GM19099 (cell line): ENCODE data around the gene ANKFY1.

Experiments used
- POLR2A ChIP-seq: IDR thresholded peaks from 3 replicates; pipeline ENCODE4 v1.6.1; 2011; ENCODE audit warnings: low read depth; ENCODE audit not compliant: insufficient read length; ENCODE audit errors: extremely low read depth

ANKFY1 gene

DNA sequence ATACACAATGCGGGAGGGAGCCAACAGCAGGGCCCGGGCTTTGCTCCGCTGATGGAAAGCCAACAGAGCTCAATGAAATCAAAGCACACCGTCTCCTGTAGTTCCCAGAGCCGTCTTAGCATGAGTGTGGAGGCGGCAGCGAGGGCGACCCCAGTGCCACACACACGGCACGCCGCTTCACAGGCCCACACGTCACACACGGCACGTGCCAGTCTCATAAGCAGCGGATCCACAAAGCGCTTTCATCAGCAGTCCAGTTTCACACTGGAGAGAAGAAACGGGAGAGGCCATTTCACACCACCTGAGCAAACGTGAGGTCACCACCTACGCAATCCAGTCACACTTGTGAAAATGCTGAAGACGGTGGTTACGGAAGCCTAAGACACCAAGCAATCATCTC is 86.0 kb downstream of the ANKFY1 start:
- TF ChIP-seq POLR2A: no peak

DNA sequence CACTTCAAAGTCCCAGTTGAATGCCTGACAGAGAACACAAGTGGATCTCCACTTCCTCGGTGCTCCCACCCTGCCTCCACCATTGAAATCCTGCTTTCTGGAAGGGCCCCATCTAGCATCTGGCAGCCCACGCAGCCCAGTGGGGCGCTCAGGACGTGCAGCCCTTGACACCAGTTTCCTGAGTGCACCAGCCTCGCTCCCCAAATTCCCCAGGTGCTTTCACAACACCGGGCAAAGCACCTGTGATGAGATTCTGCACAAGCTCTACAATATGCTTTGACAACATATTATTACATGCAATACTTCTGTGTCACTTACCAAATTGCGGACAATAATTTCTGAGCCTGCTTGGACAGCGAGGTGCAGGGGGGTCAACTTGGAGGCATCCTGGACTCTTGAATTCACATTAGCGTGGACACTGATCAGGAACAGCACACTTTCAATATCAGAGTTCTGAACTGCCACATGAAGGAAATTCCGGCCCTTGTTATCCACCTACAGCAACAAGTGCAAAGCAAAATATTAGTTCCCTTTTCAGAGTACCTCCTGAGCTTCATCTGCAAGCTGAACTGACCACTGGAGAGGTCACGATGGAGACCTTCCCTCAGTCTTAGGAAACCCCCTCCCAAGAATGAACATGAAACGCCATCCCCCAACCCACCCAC is 86.8 kb downstream of the ANKFY1 start:
- TF ChIP-seq POLR2A: no peak

DNA sequence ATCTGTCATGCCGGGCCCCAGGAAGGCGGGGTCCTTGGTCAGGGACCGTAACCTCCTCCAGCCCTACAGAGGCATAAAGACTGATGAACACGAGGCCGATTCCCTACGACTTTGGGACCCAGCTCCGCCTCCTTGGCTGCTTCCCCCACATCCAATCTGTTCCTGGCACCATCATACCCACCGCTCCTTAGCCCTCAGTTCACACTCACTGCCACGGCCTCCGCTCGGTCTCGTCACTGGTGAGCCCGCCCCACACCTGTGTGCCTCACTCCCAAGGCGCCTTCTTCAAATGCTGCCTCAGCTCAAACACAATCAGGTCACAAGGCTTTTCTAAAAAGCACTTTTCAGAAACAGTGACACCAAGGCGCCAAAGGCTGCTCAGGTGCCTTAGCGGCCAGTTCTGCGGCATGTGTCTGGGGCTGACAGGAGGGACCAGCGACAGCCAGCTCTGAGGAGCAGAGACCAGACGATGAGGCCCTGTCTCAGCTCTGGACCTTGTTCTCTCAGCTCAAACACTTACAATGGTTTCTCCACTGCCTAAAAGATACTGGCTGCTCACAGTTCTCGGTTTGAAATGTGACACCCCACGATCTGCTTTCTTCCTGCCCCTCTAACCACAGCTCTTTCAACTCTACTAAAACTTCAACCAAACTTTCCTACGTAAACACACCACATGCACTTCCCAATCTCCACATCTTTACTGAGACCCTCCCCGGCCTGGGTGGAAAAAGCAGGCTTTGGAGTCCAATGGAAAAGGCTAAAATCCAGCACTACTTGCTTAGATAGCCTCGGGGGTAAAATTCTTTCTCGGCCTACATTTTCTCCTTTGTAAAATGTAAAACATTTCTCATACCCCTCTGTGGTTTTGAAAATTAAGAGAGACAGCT is 87.6 kb downstream of the ANKFY1 start:
- TF ChIP-seq POLR2A: no peak

DNA sequence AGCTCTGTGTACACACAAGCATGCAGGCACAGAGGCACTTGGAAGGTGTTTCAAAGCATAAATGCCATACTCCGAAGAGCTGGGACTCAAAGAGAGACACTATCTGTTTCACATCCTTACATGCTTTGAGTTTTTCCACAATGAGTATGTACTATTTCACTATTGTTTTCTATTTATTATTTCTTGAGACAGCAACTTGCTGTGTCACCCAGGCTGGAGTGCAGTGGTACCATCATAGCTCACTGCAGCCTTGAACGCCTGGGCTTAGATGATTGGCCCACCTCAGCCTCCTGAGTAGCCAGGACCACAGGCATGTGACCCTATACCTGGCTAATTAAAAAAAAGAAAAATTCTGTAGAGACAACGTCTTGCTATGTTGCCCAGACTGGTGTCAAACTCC is 89.2 kb downstream of the ANKFY1 start:
- no peak for TF ChIP-seq POLR2A

DNA sequence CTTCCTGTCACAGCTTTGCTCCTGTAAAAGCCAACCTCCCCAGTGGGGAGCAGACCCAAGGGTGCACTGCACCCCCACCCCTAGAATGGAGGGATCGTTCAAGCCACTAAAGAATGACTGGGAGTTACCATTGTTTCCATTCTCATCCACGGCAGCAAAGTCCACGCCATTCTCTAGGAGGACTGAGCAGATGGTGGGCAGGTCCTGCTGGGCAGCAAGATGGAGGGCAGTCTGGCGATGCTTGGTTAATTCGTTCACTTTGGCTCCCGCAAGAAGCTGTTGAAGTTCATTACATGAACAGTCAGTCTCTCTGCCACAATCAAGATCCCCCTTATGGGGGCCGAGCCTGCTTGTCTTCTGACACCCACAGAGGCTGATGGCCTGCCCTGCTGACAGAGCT is 90.0 kb downstream of the ANKFY1 start:
- TF ChIP-seq POLR2A: no peak

DNA sequence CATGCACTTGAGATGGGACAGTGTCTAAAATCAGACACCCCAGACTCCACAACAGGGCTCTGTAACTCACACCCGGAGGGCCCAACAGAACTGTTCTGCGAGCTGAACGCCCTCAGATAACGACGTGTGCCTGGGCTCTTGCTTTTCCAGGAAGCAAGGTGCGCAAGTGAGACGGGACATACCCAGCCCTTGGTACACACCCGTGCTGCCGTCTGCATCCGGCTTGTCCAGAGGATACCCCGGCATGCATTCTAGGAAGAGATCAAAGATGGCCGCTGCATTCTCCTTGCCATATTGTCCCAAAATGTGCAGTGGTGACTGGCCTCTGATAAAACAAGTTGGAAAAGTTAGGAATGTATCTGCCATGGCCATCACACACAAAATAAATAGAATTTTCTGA is 91.4 kb downstream of the ANKFY1 start:
- no peak for TF ChIP-seq POLR2A

DNA sequence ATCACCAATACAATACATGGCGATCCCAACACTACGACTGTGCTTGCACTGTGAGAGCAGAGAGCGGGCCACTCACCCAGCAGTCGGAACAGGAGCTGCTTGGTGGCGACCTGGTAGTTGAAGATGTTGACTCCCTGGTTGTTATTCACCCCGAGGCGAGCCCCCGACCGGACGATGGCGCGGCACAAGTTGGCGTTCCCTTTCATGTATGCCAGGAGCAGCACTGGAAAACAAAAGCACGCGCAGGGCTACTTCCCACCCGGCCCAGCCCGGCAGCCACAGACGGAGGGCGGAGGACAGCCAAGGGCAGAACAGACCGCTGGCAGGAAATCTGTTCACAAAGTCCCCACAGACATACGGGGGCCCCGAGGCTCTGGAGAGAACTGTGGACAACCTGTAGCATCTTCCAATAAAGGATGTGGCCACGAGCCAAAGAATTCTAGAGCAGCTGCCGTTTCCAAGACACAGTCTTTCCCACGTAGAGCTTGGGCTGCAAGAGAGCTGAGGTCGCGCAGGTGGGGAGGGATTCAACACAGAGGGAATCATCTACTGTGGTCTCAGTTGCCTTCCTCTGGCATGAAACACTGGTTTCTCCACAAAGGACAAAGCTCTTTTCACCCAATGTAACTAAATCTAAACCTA is 93.0 kb downstream of the ANKFY1 start:
- no peak for TF ChIP-seq POLR2A

DNA sequence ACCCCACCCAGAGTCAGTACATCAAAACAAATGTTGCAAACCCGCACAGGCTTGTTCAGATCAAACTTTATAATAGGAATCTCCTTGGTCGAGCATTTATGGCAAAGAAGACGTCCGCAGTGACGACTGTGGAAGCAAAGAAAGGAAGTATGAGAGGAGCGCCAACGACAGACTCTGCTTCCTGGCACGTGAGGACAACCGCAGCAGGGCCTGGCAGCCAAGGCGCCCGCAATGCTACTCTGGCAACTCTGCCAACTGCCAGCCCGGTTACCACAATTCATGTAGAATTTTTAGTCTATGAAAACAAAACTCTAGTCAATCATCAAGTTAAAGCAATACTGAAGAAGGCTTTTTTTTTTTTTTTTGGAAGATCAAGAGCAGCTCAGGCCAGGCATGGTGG is 96.0 kb downstream of the ANKFY1 start:
- TF ChIP-seq POLR2A: no peak

DNA sequence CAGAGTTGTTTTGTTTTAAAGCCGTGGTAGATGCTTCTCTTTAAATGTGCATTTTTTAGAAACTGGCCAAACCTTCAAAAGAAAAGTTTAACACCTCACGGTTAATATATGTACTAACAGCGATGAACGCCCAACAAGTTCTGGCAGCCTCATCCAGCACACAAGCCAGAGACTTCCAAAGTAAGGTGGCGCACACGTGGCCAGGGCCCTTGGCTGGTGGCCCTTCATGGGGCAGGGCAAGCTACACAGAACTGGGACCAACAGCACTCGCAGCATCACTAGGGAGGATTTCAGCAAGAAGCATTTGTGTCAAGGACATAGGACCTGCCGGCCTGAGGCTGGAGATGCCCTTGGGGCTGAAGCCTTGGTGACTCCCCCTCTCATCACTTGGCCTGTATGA is 97.4 kb downstream of the ANKFY1 start:
- TF ChIP-seq POLR2A: no peak

DNA sequence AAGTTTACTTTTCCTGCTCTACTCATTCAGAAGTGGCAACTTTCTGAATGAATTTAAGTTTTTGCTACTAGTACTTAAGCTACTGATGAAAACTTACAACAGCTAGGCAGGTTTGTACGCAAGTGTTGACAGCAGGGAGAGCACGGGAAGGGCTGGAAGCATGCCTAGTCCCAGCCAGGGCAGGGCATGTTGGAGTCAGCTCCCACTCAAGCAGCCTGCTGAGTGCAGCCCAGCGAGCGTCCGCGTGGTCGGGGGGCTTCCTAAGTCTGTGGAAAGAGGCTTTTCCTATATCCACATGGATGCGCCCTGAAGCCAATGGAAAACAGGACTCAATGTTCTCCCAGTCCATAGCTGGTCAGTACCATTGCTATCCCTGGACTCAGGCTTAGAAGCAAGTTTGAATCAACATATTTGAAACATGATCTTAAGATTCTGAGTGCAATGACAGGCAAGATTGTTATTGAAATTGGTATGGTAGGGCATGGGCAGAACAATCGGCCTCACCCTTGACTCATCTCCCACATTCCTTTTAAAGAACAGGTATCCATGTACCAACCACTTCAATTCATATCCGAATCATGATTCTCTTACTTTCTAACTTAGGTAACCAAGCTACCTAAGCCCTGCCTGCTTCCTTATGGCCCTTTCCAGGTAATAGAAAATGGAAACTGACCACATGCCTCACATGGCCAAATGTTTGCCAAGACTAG is 98.3 kb downstream of the ANKFY1 start:
- TF ChIP-seq POLR2A: no peak

DNA sequence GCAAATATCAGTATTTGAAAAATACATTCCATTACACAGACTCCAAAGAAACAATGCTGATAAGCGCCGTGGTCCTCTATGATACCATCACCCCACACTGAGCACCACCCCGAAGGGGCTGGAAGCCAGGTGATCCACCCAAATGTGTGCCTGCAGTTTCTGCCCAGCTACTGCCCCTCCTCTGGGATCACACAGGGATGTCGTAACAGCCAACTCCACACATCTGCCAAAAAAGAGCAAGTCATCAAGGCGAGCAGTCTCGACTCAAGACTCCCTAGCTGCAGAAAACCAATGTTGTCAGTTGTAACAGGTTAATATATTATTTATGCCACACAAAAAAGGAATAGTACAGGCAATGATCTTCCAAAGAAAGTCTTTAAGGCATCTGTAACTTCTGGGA is 99.8 kb downstream of the ANKFY1 start:
- TF ChIP-seq POLR2A: no peak

DNA sequence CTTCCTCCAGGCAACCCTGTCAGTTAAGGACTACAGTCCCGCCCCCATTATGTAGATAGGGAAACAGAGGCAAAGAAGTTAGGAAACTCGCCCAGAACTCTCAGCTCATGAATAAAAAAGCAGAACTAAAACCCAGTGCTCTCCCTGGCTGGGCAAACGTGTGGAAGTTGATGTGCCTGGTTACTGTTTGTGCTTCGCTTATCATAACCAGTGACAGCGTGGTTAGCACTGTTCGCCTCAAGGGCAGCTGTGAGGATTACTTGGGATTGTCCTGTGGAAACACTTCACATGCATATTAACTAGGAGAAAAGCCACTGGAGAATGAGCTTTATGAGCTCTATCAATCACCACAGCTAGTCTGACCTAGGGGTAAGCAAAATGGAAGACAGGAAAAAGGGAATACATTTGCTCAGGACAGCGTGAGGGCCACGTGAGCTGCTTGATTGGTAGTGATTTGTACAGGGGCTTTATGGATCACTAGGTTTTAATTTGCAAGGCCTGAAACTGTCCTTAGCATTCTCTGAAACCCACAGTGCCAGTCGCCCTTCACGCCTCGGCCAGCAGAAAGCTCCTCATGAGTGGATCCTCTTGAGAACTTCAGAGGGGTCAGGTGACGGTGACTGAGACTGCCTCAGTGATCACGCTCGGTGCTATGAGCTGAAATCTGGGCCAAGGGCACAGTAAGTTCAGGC is 100.9 kb downstream of the ANKFY1 start:
- TF ChIP-seq POLR2A: no peak

DNA sequence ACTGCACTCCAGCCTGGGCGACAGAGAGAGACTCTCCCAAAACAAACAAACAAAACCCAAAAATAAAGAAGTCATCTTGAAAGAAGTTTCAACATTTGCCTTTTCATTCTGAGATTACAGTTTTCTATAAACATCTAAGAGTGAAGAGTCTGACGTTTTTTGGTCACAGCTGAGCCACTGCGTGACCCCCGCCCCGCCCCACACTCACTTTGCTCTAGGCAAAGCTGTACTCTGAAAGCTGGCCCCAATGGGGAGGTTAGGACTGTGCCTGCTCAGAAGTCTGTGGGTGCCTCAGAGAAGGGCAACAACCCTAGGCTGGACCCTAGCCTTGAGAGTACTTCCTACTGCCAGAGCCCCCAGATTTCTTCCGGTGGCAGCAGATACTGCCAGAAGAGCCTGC is 101.5 kb downstream of the ANKFY1 start:
- TF ChIP-seq POLR2A: no peak

DNA sequence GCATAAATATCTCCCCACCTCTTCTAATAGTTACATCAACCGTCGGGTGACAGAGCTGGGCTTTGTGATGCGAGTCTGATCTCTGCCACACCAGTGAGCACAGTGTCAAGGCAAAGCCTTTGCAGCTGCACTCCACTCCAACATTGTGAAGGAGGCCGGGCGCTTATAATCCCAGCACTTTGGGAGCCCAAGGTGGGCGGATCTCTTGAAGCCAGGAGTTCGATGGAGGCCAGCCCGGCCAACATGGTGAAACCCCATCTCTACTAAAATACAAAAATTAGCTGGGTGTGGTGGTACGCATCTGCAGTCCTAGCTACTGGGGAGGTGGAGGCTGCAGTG is 101.8 kb downstream of the ANKFY1 start:
- TF ChIP-seq POLR2A: no peak
